Measurements from ENCODE around the gene CNTNAP2. TPM values are rescaled to one million over a fixed set of nuclear protein-coding genes. Genes with fewer than 3 reads are reported as not detected.

The CNTNAP2 gene
- total RNA-seq, 6 experiments from 2014 or later = 0.07 to 0.13 (median 0.12) TPM; not detected in 3

- DNase-seq = no peak
- Mint-ChIP-seq H3K36me3 (ENCODE audit: low read depth) (no peaks in the 10 kb centered on the region; the same call in 1 of the 2 replicates), H3K4me3 (no peak overlapping the region), H3K27ac (no peak overlapping the region), H3K4me1 (ENCODE audit: low read depth) (no peaks in the 10 kb centered on the region), H3K27me3 (ENCODE audit: insufficient read depth) (no peaks in the 10 kb centered on the region), H3K9me3 (peaks cover 25% of the 10 kb centered on the region)
- TF ChIP-seq CTCF (IDR thresholded peaks at IDR 0.05) = no peak
Measured at GRCh38 chr7:147304376-147304775, 1187.8 kb downstream of the CNTNAP2 start.

GRCh38 chr7:147305827-147306226 lies 1189.2 kb downstream of the CNTNAP2 start:
- peaks cover 30% of the 10 kb centered on the region for H3K9me3 Mint-ChIP-seq
- H3K27ac Mint-ChIP-seq = no peak overlapping the region
- H3K4me1 Mint-ChIP-seq (ENCODE audit: low read depth) = no peaks in the 10 kb centered on the region
- no peak for TF ChIP-seq CTCF (IDR thresholded peaks at IDR 0.05)
- H3K4me3 Mint-ChIP-seq = no peak overlapping the region
- no peaks in the 10 kb centered on the region; the same call in 1 of the 2 replicates for H3K36me3 Mint-ChIP-seq (ENCODE audit: low read depth)
- no peak for DNase-seq
- no peaks in the 10 kb centered on the region for H3K27me3 Mint-ChIP-seq (ENCODE audit: insufficient read depth)

- no peak for TF ChIP-seq CTCF (IDR thresholded peaks at IDR 0.05)
- Mint-ChIP-seq H3K27ac (no peak overlapping the region), H3K4me1 (ENCODE audit: low read depth) (no peaks in the 10 kb centered on the region), H3K9me3 (peaks cover 34% of the 10 kb centered on the region), H3K27me3 (ENCODE audit: insufficient read depth) (no peaks in the 10 kb centered on the region), H3K4me3 (no peak overlapping the region), H3K36me3 (ENCODE audit: low read depth) (no peaks in the 10 kb centered on the region)
- DNase-seq = no peak
Measured at GRCh38 chr7:147308539-147308938, 1191.9 kb downstream of the CNTNAP2 start.

GRCh38 chr7:147311336-147311735 lies 1194.7 kb downstream of the CNTNAP2 start:
- Mint-ChIP-seq H3K27me3 (ENCODE audit: insufficient read depth) (peaks cover 2% of the 10 kb centered on the region; the same call in 1 of the 2 replicates), H3K36me3 (ENCODE audit: low read depth) (no peaks in the 10 kb centered on the region), H3K27ac (no peak overlapping the region), H3K9me3 (peaks cover 26% of the 10 kb centered on the region), H3K4me1 (ENCODE audit: low read depth) (no peaks in the 10 kb centered on the region), H3K4me3 (no peak overlapping the region)
- DNase-seq = no peak
- TF ChIP-seq CTCF (IDR thresholded peaks at IDR 0.05) = no peak

- Mint-ChIP-seq H3K27me3 (ENCODE audit: insufficient read depth) (no peaks in the 10 kb centered on the region), H3K36me3 (ENCODE audit: low read depth) (no peaks in the 10 kb centered on the region), H3K4me1 (ENCODE audit: low read depth) (no peaks in the 10 kb centered on the region), H3K4me3 (no peak overlapping the region), H3K9me3 (peaks cover 4% of the 10 kb centered on the region; the same call in 1 of the 2 replicates), H3K27ac (no peak overlapping the region)
- no peak for TF ChIP-seq CTCF (IDR thresholded peaks at IDR 0.05)
- DNase-seq = no peak
Measured at GRCh38 chr7:147321504-147321903, 1204.9 kb downstream of the CNTNAP2 start.

GRCh38 chr7:147332988-147333387 lies 1216.4 kb downstream of the CNTNAP2 start:
- H3K4me1 Mint-ChIP-seq (ENCODE audit: low read depth) = no peaks in the 10 kb centered on the region
- H3K27me3 Mint-ChIP-seq (ENCODE audit: insufficient read depth) = no peaks in the 10 kb centered on the region; the same call in none of the 2 replicates
- H3K36me3 Mint-ChIP-seq (ENCODE audit: low read depth) = no peaks in the 10 kb centered on the region
- no peak overlapping the region for H3K27ac Mint-ChIP-seq
- H3K9me3 Mint-ChIP-seq = peaks cover 24% of the 10 kb centered on the region; the same call in 1 of the 2 replicates
- DNase-seq = no peak
- TF ChIP-seq CTCF (IDR thresholded peaks at IDR 0.05) = no peak
- H3K4me3 Mint-ChIP-seq = no peak overlapping the region

Measured in HFFc6 (cell line).